Ectodermal cell (in vitro differentiated cells): ENCODE results near the gene QPRT.
"Not testable (repeated sequence)": the region's sequence is repeated elsewhere in the genome, so short reads cannot be mapped to it uniquely, and the experiment has no call there.

ENCODE experiments used
- H3K27ac ChIP-seq: 2 replicates; pipeline ENCODE4 v1.7.0; 2013; ENCODE audit warnings: mild to moderate bottlenecking, low read depth, low read length; ENCODE audit not compliant: insufficient read depth, poor library complexity, severe bottlenecking
- H3K27me3 ChIP-seq: 2 replicates; pipeline ENCODE4 v1.7.0; 2013; ENCODE audit warnings: mild to moderate bottlenecking, low read length; ENCODE audit not compliant: insufficient read depth, control insufficient read depth, poor library complexity, severe bottlenecking
- H3K36me3 ChIP-seq: one replicate; pipeline ENCODE4 v1.7.0; 2013; ENCODE audit warnings: low read length; ENCODE audit not compliant: control insufficient read depth, insufficient read depth
- H3K4me1 ChIP-seq: one replicate; pipeline ENCODE4 v1.7.0; 2013; ENCODE audit warnings: low read length; ENCODE audit not compliant: control insufficient read depth, insufficient read depth
- H3K4me3 ChIP-seq: 2 replicates; pipeline ENCODE4 v1.7.0; 2013; ENCODE audit warnings: low read depth, low read length, control low read depth; ENCODE audit not compliant: insufficient read depth
- H3K9me3 ChIP-seq: 2 replicates; pipeline ENCODE4 v1.7.0; 2013; ENCODE audit warnings: mild to moderate bottlenecking, low read length, moderate library complexity; ENCODE audit not compliant: control insufficient read depth
- WGBS, 2 experiments: methylation state at CpG; one replicate each; pipeline ENCODE4 v1.1.7; 2013; ENCODE audit warnings: missing lambda C conversion rate in 2 of 2; 5-methylcytosine and 5-hydroxymethylcytosine counted together

Gene QPRT

DNA sequence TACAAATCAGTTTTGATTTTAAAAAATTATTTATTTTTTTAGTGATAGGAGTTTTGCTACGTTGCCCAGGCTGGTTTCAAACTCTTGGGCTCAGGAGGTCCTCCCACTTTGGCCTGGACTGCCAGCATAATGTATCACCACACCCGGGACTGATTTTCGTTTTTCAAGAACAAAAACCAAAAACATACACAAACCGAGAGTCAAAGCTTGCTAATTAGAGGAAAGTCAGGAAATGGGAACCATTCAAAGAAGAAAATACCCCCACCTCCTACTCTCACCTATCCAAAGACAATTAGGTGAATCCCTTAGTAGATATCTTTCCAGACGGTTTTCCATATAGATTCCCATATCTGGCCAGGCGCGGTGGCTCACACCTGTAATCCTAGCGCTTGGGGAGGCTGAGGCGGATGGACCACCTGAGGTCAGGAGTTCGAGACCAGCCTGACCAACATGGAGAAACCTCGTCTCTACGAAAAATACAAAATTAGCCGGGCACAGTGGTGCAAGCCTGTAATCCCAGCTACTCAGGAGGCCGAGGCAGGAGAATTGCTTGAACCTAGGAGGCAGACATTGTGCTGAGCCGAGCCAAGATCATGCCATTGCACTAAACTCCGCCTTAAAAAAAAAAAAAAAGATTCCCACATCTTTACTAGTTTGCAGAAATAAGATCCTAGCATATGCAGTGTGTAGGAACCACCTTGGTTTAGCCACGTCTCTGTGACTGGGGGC is 16.8 kb upstream of the QPRT start:
- WGBS, 2 experiments = 91 to 94% methylated on average over 17 of the region's 17 CpGs
- Histone ChIP-seq H3K36me3 (no peaks in the 10 kb centered on the region), H3K4me3 (no peak overlapping the region), H3K9me3 (no peaks in the 10 kb centered on the region), H3K27me3 (no peaks in the 10 kb centered on the region), H3K4me1 (peaks cover 13% of the 10 kb centered on the region), H3K27ac (no peak overlapping the region)

DNA sequence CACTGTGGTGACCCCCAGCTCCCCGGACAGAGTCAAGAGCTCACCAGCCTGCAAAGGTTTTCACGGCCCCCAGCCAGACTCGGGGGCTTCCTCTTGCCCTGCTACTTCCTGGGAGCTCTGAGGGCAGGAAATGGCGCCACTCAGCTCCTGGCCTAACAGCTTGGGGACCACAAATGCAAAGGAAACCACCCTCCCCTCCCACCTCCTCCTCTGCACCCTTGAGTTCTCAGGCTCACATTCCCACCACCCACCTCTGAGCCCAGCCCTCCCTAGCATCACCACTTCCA is 16.3 kb upstream of the QPRT start:
- Histone ChIP-seq H3K4me1 (peaks cover 14% of the 10 kb centered on the region), H3K4me3 (no peak overlapping the region), H3K27me3 (no peaks in the 10 kb centered on the region), H3K9me3 (no peaks in the 10 kb centered on the region), H3K27ac (no peak overlapping the region), H3K36me3 (no peaks in the 10 kb centered on the region)
- 89% methylated on average over 4 of the region's 4 CpGs for WGBS, 2 experiments

GRCh38 chr16:29663016-29663806 is 15.8 kb upstream of the QPRT start, which contains the start of gene SPN:
TSS of gene SPN (plus strand) at chr16:29663247. CDS start at chr16:29663729, 482 bp downstream.
- Histone ChIP-seq H3K36me3 (no peaks in the 10 kb centered on the region), H3K4me3 (no peak within 1 kb of the TSS), H3K27me3 (no peaks in the 10 kb centered on the region), H3K4me1 (peaks cover 14% of the 10 kb centered on the region), H3K27ac (no peak within 1 kb of the TSS), H3K9me3 (no peaks in the 10 kb centered on the region)
- 92 to 93% methylated on average over 16 to 18 of the region's 18 CpGs for WGBS, 2 experiments

GRCh38 chr16:29663807-29664090 is 15.2 kb upstream of the QPRT start:
- Histone ChIP-seq H3K4me1 (peaks cover 14% of the 10 kb centered on the region), H3K9me3 (no peaks in the 10 kb centered on the region), H3K4me3 (no peak overlapping the region), H3K27ac (no peak overlapping the region), H3K36me3 (no peaks in the 10 kb centered on the region), H3K27me3 (no peaks in the 10 kb centered on the region)
- WGBS, 2 experiments = 93 to 96% methylated on average over 3 of the region's 3 CpGs

- Histone ChIP-seq H3K4me3 (no peak overlapping the region), H3K36me3 (no peaks in the 10 kb centered on the region), H3K27ac (no peak overlapping the region), H3K27me3 (no peaks in the 10 kb centered on the region), H3K4me1 (peaks cover 14% of the 10 kb centered on the region), H3K9me3 (no peaks in the 10 kb centered on the region)
- 93% methylated on average over 35 of the region's 35 CpGs for WGBS, 2 experiments
Measured at GRCh38 chr16:29664091-29664921, 14.7 kb upstream of the QPRT start.

- no peaks in the 10 kb centered on the region for H3K9me3 ChIP-seq
- H3K27me3 ChIP-seq = no peaks in the 10 kb centered on the region
- no peaks in the 10 kb centered on the region for H3K36me3 ChIP-seq
- H3K4me3 ChIP-seq = no peak overlapping the region
- H3K4me1 ChIP-seq = peaks cover 14% of the 10 kb centered on the region
- H3K27ac ChIP-seq = no peak overlapping the region
- WGBS, 2 experiments = 84 to 88% methylated on average over 15 of the region's 15 CpGs
Measured at GRCh38 chr16:29665294-29666077, 13.5 kb upstream of the QPRT start.

DNA sequence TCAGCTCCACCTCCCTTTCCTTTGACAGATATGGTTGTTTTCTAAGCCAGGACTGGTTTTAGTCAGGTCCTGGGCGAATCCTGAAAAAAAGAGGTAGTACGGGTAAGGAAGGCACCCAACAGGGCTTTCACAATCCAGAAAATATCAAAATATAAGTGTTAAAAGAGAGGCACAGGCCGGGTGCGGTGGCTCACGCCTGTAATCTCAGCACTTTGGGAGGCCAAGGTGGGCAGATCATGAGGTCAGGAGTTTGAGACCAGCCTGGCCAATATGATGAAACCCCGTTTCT is 11.7 kb upstream of the QPRT start:
- Histone ChIP-seq H3K27ac (peak overlapping the region; percentile 89), H3K4me1 (peaks cover 14% of the 10 kb centered on the region)
- H3K27me3 ChIP-seq, H3K36me3 ChIP-seq, H3K9me3 ChIP-seq, H3K4me3 ChIP-seq: not testable (repeated sequence)
- 81 to 89% methylated on average over 4 to 6 of the region's 6 CpGs for WGBS, 2 experiments

- no peaks in the 10 kb centered on the region for H3K9me3 ChIP-seq
- no peaks in the 10 kb centered on the region for H3K36me3 ChIP-seq
- 93 to 97% methylated on average over 12 of the region's 12 CpGs for WGBS, 2 experiments
- H3K4me3 ChIP-seq = no peak overlapping the region
- H3K4me1 ChIP-seq = peaks cover 14% of the 10 kb centered on the region
- no peak overlapping the region for H3K27ac ChIP-seq
- no peaks in the 10 kb centered on the region for H3K27me3 ChIP-seq
Measured at GRCh38 chr16:29667755-29668154, 11.2 kb upstream of the QPRT start.

DNA sequence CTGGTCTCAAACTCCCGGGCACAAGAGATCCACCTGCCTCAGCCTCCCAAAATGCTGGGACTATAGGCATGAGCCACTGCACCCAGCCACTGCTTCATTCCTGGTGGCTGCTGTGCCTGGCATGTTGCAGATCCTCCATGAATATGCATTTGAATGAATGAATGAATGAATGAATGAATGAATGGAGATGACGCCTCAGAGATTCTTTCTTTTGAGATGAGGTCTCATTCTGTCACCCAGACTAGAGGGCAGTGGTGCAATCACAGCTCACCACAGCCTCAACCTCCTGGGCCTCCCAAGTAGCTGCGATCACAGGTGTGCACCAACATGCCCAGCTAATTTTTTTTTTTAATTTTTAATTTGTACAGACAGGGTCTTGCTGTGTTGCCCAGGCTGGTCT is 10.7 kb upstream of the QPRT start:
- WGBS, 2 experiments = 89 to 94% methylated on average over 3 of the region's 3 CpGs
- Histone ChIP-seq H3K27ac (no peak overlapping the region), H3K36me3 (no peaks in the 10 kb centered on the region), H3K9me3 (no peaks in the 10 kb centered on the region), H3K4me1 (peaks cover 14% of the 10 kb centered on the region), H3K27me3 (no peaks in the 10 kb centered on the region), H3K4me3 (no peak overlapping the region)

GRCh38 chr16:29673501-29673900 is 5.5 kb upstream of the QPRT start:
- 94 to 96% methylated on average over 6 of the region's 6 CpGs for WGBS, 2 experiments
- Histone ChIP-seq H3K27me3 (no peaks in the 10 kb centered on the region), H3K4me1 (peaks cover 2% of the 10 kb centered on the region), H3K27ac (no peak overlapping the region), H3K4me3 (no peak overlapping the region), H3K9me3 (no peaks in the 10 kb centered on the region), H3K36me3 (no peaks in the 10 kb centered on the region)
